Smooth muscle cell (in vitro differentiated cells): ENCODE data around the gene SH3PXD2B. TPM values are rescaled to one million over a fixed set of nuclear protein-coding genes. Genes with fewer than 3 reads are reported as not detected.

ENCODE experiments used
- DNase-seq: peaks from one replicate; lab custom pipeline; 2025; ENCODE audit not compliant: unreplicated experiment; lab: John Stamatoyannopoulos, UW
- H2AFZ ChIP-seq: fragments of 200-600 bp; sonication (generic); 2 replicates; pipeline ENCODE4 v1.6.0; 2016; ENCODE audit warnings: antibody characterized with exemption, low read depth, mild to moderate bottlenecking
- H3F3A ChIP-seq: fragments of 200-600 bp; sonication (generic); 2 replicates; pipeline ENCODE4 v1.6.0; 2017; ENCODE audit warnings: antibody characterized with exemption, low read depth
- H3K27ac ChIP-seq: fragments of 200-600 bp; sonication (generic); 2 replicates; pipeline ENCODE4 v1.5.1; 2016; ENCODE audit warnings: low read depth, mild to moderate bottlenecking
- H3K27me3 ChIP-seq: fragments of 200-600 bp; sonication (generic); 2 replicates; pipeline ENCODE4 v1.6.1; 2016; ENCODE audit warnings: low read depth, mild to moderate bottlenecking
- H3K36me3 ChIP-seq: fragments of 200-600 bp; sonication (generic); 2 replicates; pipeline ENCODE4 v1.5.1; 2016; ENCODE audit warnings: low read depth
- H3K4me1 ChIP-seq: fragments of 200-600 bp; sonication (generic); 2 replicates; pipeline ENCODE4 v1.5.1; 2016; ENCODE audit warnings: low read depth
- H3K4me2 ChIP-seq: fragments of 200-600 bp; sonication (generic); 2 replicates; pipeline ENCODE4 v1.6.0; 2016; ENCODE audit warnings: mild to moderate bottlenecking
- H3K4me3 ChIP-seq: fragments of 200-600 bp; sonication (generic); 2 replicates; pipeline ENCODE4 v1.5.1; 2016; ENCODE audit warnings: mild to moderate bottlenecking
- H3K79me2 ChIP-seq: fragments of 200-600 bp; sonication (generic); 2 replicates; pipeline ENCODE4 v1.6.0; 2016; ENCODE audit warnings: low read depth, mild to moderate bottlenecking
- H3K9ac ChIP-seq: fragments of 200-600 bp; sonication (generic); 2 replicates; pipeline ENCODE4 v1.6.0; 2016; ENCODE audit warnings: low read depth
- H3K9me3 ChIP-seq: fragments of 200-600 bp; sonication (generic); replicated peaks from 2 replicates; pipeline ENCODE4 v1.5.1; 2016; ENCODE audit warnings: low read depth
- H4K20me1 ChIP-seq: fragments of 200-600 bp; sonication (generic); 2 replicates; pipeline ENCODE4 v1.6.0; 2016; ENCODE audit warnings: low read depth
- WGBS: methylation state at CpG from one replicate; pipeline ENCODE4 v1.1.7; 2016; ENCODE audit warnings: low lambda C conversion rate; 5-methylcytosine and 5-hydroxymethylcytosine counted together
- polyA plus RNA-seq: library from polyadenylated mRNA; unstranded; fragments of >200 nt; fragmentation: Nextera tagmentation; extraction: Ambion mirVana; gene quantifications from 2 replicates; pipeline ENCODE4 v1.2.1, GENCODE V29; 2016
- total RNA-seq: library from RNA; depleted of rRNA; stranded (reverse); fragments of >200 nt; gene quantifications from 2 replicates; pipeline ENCODE4 v1.2.3, GENCODE V29; 2014
- TF ChIP-seq, protein P1 (sequence below): fragments of 200-600 bp; sonication (generic); IDR thresholded peaks from 2 replicates; pipeline ENCODE4 v1.5.1; 2017; ENCODE audit warnings: borderline replicate concordance, mild to moderate bottlenecking, antibody characterized with exemption; ENCODE audit not compliant: insufficient read depth, poor library complexity, severe bottlenecking

SH3PXD2B gene
- total and polyA plus RNA-seq, 2 experiments from 2014 or later, result 36.5 to 39.4 TPM

DNA sequence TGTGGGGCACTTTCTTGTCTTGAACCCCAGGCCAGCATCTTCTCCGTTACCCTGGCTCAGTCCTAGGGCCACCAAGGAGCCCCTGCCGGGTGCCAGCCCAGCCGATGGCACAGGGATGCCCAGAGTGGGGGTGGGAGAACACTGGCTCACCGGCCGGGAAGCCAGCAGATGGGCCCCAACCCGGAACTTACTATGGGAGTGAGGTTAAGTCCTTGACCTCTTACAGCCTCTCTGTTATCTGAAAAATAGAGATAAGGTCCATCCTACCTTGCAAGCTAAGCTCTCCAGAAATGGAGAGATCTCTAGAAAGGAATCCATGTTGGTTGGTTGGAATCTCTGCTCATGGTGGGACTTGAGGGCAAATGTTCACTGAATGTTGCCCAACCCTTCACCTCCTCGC is 20.8 kb downstream of the SH3PXD2B start:
- H3K9ac ChIP-seq, result no peak overlapping the region
- H3K4me2 ChIP-seq, result no peak overlapping the region
- H3K9me3 ChIP-seq, result no peaks in the 10 kb centered on the region
- peaks cover 15% of the 10 kb centered on the region for H3F3A ChIP-seq
- 94% methylated on average over 7 of the region's 7 CpGs for WGBS
- no peak overlapping the region for H3K4me3 ChIP-seq
- H3K27ac ChIP-seq, result no peak overlapping the region
- no peaks in the 10 kb centered on the region for H3K36me3 ChIP-seq
- H3K4me1 ChIP-seq, result peaks cover 10% of the 10 kb centered on the region
- H4K20me1 ChIP-seq, result peaks cover 100% of the 10 kb centered on the region
- no peak overlapping the region for H2AFZ ChIP-seq
- DNase-seq, result no peak
- H3K27me3 ChIP-seq, result no peaks in the 10 kb centered on the region
- TF ChIP-seq, protein P1, sequence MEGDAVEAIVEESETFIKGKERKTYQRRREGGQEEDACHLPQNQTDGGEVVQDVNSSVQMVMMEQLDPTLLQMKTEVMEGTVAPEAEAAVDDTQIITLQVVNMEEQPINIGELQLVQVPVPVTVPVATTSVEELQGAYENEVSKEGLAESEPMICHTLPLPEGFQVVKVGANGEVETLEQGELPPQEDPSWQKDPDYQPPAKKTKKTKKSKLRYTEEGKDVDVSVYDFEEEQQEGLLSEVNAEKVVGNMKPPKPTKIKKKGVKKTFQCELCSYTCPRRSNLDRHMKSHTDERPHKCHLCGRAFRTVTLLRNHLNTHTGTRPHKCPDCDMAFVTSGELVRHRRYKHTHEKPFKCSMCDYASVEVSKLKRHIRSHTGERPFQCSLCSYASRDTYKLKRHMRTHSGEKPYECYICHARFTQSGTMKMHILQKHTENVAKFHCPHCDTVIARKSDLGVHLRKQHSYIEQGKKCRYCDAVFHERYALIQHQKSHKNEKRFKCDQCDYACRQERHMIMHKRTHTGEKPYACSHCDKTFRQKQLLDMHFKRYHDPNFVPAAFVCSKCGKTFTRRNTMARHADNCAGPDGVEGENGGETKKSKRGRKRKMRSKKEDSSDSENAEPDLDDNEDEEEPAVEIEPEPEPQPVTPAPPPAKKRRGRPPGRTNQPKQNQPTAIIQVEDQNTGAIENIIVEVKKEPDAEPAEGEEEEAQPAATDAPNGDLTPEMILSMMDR, result no peak
- peaks cover 88% of the 10 kb centered on the region for H3K79me2 ChIP-seq

DNA sequence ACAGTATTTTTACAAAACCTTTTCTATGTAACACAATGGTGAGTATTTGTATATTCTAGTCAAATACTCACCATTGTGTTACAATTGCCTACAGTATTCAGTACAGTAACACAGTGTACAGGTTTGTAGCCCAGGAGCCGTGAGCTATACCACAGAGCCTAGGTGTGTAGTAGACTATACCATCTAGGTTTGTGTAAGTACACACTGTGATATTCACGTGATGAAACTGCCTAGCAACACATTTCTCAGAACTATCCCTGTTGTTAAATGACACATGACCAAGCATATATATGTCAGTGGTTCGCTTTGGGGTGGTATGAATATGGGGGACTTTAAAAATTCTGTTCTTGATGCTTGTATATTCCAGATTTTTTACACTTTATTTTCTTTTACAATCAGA is 21.3 kb downstream of the SH3PXD2B start:
- Histone ChIP-seq H3K4me1 (peaks cover 10% of the 10 kb centered on the region), H3K79me2 (peaks cover 88% of the 10 kb centered on the region), H3F3A (peaks cover 15% of the 10 kb centered on the region), H3K9ac (no peak overlapping the region), H3K4me3 (no peak overlapping the region), H2AFZ (no peak overlapping the region), H3K9me3 (no peaks in the 10 kb centered on the region), H4K20me1 (peaks cover 100% of the 10 kb centered on the region), H3K27ac (no peak overlapping the region), H3K27me3 (no peaks in the 10 kb centered on the region), H3K36me3 (no peaks in the 10 kb centered on the region), H3K4me2 (no peak overlapping the region)
- no peak for DNase-seq
- 97% methylated on average over 3 of the region's 3 CpGs for WGBS
- TF ChIP-seq, protein P1, result no peak

GRCh38 chr5:172430354-172430753 is 24.0 kb downstream of the SH3PXD2B start:
- H3K27ac ChIP-seq, result peak overlapping the region; percentile 88

More at GRCh38 chr5:172430354-172430753, 24.0 kb downstream of the SH3PXD2B start:
- peak overlapping the region; percentile 6 for H3K9ac ChIP-seq
- no peak for DNase-seq
- H3K4me3 ChIP-seq, result no peak overlapping the region
- no peaks in the 10 kb centered on the region for H3K36me3 ChIP-seq
- H3K27me3 ChIP-seq, result no peaks in the 10 kb centered on the region
- peaks cover 10% of the 10 kb centered on the region for H3K4me1 ChIP-seq
- H2AFZ ChIP-seq, result no peak overlapping the region
- peak overlapping the region; percentile 59 for H3K4me2 ChIP-seq
- peaks cover 91% of the 10 kb centered on the region for H3K79me2 ChIP-seq
- TF ChIP-seq, protein P1, result no peak
- no peaks in the 10 kb centered on the region for H3K9me3 ChIP-seq
- peaks cover 100% of the 10 kb centered on the region for H4K20me1 ChIP-seq
- 98% methylated on average over 2 of the region's 2 CpGs for WGBS
- peaks cover 15% of the 10 kb centered on the region for H3F3A ChIP-seq
